ENCODE results near the gene FGGY.

The FGGY gene

GRCh38 chr1:59438058-59438560, 141.2 kb downstream of the FGGY start:
- no peak overlapping the region for H3K4me3 ChIP-seq (replicated peaks; ENCODE audit: low read depth, low read length)

GRCh38 chr1:59442492-59442891, 145.6 kb downstream of the FGGY start:
- no peak overlapping the region for H3K4me3 ChIP-seq (replicated peaks; ENCODE audit: low read depth, low read length)
- TF ChIP-seq CTCF (IDR thresholded peaks at IDR 0.05; ENCODE audit: low read depth, low read length, missing control alignments) = no peak
- DNase-seq (ENCODE audit: extremely low read depth, low read depth) = no peak

More at GRCh38 chr1:59438058-59438560, 141.2 kb downstream of the FGGY start:
- DNase-seq (ENCODE audit: extremely low read depth, low read depth) = no peak
- TF ChIP-seq CTCF (IDR thresholded peaks at IDR 0.05; ENCODE audit: low read depth, low read length, missing control alignments) = no peak

- no peak for TF ChIP-seq CTCF (IDR thresholded peaks at IDR 0.05; ENCODE audit: low read depth, low read length, missing control alignments)
- H3K4me3 ChIP-seq (replicated peaks; ENCODE audit: low read depth, low read length) = no peak overlapping the region
- DNase-seq (ENCODE audit: extremely low read depth, low read depth) = no peak
These were observed 146.4 kb downstream of the FGGY start for GRCh38 chr1:59443310-59443709.

GRCh38 chr1:59444520-59444919, 147.6 kb downstream of the FGGY start:
- no peak overlapping the region for H3K4me3 ChIP-seq (replicated peaks; ENCODE audit: low read depth, low read length)
- no peak for TF ChIP-seq CTCF (IDR thresholded peaks at IDR 0.05; ENCODE audit: low read depth, low read length, missing control alignments)
- DNase-seq (ENCODE audit: extremely low read depth, low read depth) = no peak

GRCh38 chr1:59445040-59445439, 148.1 kb downstream of the FGGY start:
- DNase-seq (ENCODE audit: extremely low read depth, low read depth) = no peak
- no peak overlapping the region for H3K4me3 ChIP-seq (replicated peaks; ENCODE audit: low read depth, low read length)
- TF ChIP-seq CTCF (IDR thresholded peaks at IDR 0.05; ENCODE audit: low read depth, low read length, missing control alignments) = no peak

- no peak for TF ChIP-seq CTCF (IDR thresholded peaks at IDR 0.05; ENCODE audit: low read depth, low read length, missing control alignments)
- no peak overlapping the region for H3K4me3 ChIP-seq (replicated peaks; ENCODE audit: low read depth, low read length)
- DNase-seq (ENCODE audit: extremely low read depth, low read depth) = no peak
These were observed 149.5 kb downstream of the FGGY start for GRCh38 chr1:59446257-59446901.

- DNase-seq (ENCODE audit: extremely low read depth, low read depth) = no peak
- H3K4me3 ChIP-seq (replicated peaks; ENCODE audit: low read depth, low read length) = no peak overlapping the region
- TF ChIP-seq CTCF (IDR thresholded peaks at IDR 0.05; ENCODE audit: low read depth, low read length, missing control alignments) = no peak
These were observed 155.1 kb downstream of the FGGY start for GRCh38 chr1:59452026-59452425.
